ENCODE measurements around the gene CACNG6. TPM values are rescaled to one million over a fixed set of nuclear protein-coding genes. Genes with fewer than 3 reads are reported as not detected.

Gene CACNG6
- total RNA-seq, 6 experiments from 2014 or later, result not detected

- no peak for DNase-seq
- Histone ChIP-seq H3K27me3 (peaks cover 0 to 5% of the 10 kb centered on the region in 2 donors), H3K9me3 (no peaks in the 10 kb centered on the region), H3K27ac (no peak overlapping the region), H3K36me3 (no peaks in the 10 kb centered on the region), H3K4me1 (no peaks in the 10 kb centered on the region), H3K4me3 (no peak overlapping the region)
- WGBS (ENCODE audit: insufficient coverage, low coverage, low lambda C conversion rate, missing lambda C conversion rate), result 55% methylated on average over 6 of the region's 6 CpGs
- no peak for ATAC-seq
- intact Hi-C loops (cut with DNase I), result no loop called here
- TF ChIP-seq, protein P1, sequence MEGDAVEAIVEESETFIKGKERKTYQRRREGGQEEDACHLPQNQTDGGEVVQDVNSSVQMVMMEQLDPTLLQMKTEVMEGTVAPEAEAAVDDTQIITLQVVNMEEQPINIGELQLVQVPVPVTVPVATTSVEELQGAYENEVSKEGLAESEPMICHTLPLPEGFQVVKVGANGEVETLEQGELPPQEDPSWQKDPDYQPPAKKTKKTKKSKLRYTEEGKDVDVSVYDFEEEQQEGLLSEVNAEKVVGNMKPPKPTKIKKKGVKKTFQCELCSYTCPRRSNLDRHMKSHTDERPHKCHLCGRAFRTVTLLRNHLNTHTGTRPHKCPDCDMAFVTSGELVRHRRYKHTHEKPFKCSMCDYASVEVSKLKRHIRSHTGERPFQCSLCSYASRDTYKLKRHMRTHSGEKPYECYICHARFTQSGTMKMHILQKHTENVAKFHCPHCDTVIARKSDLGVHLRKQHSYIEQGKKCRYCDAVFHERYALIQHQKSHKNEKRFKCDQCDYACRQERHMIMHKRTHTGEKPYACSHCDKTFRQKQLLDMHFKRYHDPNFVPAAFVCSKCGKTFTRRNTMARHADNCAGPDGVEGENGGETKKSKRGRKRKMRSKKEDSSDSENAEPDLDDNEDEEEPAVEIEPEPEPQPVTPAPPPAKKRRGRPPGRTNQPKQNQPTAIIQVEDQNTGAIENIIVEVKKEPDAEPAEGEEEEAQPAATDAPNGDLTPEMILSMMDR (IDR thresholded peaks at IDR 0.05), result no peak
- TF ChIP-seq POLR2A (IDR thresholded peaks at IDR 0.05), result no peak
Observed at GRCh38 chr19:53985863-53986262, 5.6 kb upstream of the CACNG6 start.

DNA sequence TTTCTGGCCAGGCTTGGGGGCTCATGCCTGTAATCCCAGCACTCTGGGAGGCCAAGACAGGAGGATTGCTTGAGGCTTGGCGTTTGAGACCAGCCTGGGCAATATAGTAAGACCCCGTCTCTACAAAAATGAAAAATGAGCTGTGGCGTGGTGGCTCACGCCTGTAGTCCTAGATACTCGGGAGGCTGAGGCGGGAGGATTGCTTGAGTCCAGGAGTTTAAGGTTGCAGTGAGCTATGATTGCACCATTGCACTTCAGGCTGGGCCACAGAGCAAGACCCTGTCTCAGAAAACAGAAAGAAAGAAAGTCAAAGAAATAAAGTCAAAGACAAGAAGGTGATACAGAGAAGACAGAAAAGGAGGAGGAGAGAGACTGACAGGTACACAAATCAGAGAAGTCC, 2.5 kb upstream of the CACNG6 start:
- no peak for ATAC-seq
- Histone ChIP-seq H3K9me3 (no peaks in the 10 kb centered on the region), H3K4me3 (no peak overlapping the region), H3K27me3 (peaks cover 0 to 15% of the 10 kb centered on the region in 2 donors), H3K4me1 (no peaks in the 10 kb centered on the region), H3K27ac (no peak overlapping the region), H3K36me3 (no peaks in the 10 kb centered on the region)
- intact Hi-C loops (cut with DNase I), result no loop called here
- no peak for DNase-seq
- WGBS (ENCODE audit: insufficient coverage, low coverage, low lambda C conversion rate, missing lambda C conversion rate), result 69% methylated on average over 6 of the region's 6 CpGs
- TF ChIP-seq POLR2A (IDR thresholded peaks at IDR 0.05), result no peak
- TF ChIP-seq, protein P1 (IDR thresholded peaks at IDR 0.05), result no peak

GRCh38 chr19:53989600-53990533, 1.6 kb upstream of the CACNG6 start:
- intact Hi-C loops (cut with DNase I), result no loop called here
- WGBS (ENCODE audit: insufficient coverage, low coverage, low lambda C conversion rate, missing lambda C conversion rate), result 48% methylated on average over 7 of the region's 22 CpGs
- no peak for DNase-seq
- H3K4me3 ChIP-seq, result no peak overlapping the region
- H3K27me3 ChIP-seq, result peaks cover 0 to 15% of the 10 kb centered on the region in 2 donors
- no peak overlapping the region for H3K27ac ChIP-seq
- no peak for TF ChIP-seq POLR2A (IDR thresholded peaks at IDR 0.05)
- TF ChIP-seq, protein P1 (IDR thresholded peaks at IDR 0.05), result no peak
- ATAC-seq, result peak in 1 of 4 donors; percentile 18
- H3K36me3 ChIP-seq, result no peaks in the 10 kb centered on the region
- H3K9me3 ChIP-seq, result no peaks in the 10 kb centered on the region
- no peaks in the 10 kb centered on the region for H3K4me1 ChIP-seq

DNA sequence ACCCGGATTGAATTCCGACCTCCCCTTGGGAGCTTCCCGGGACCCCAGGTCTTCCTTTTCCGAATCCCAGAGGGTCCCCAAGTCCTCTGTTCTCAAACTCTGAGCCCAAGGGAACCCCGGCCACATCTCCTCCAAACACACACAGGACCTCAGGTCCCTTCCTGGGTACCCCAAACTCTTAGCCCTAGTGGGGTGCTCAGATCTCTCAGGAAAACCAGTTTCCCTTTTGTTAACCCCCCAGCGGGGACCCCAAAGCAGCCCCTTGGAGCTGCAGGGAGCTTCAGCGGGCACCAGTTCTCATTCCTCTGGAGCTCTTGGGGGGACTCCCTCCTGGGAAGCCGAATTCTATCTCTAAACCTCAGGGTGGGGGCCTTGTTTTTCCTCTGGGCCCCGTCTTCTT, 774 bp downstream of the CACNG6 start:
- WGBS (ENCODE audit: insufficient coverage, low coverage, low lambda C conversion rate, missing lambda C conversion rate), result 54% methylated on average over 5 of the region's 9 CpGs
- H3K27me3 ChIP-seq, result peaks cover 0 to 15% of the 10 kb centered on the region in 2 donors
- ATAC-seq, result no peak

More for the DNA sequence above, 774 bp downstream of the CACNG6 start:
- H3K36me3 ChIP-seq, result no peaks in the 10 kb centered on the region
- DNase-seq, result no peak
- no peak for TF ChIP-seq POLR2A (IDR thresholded peaks at IDR 0.05)
- TF ChIP-seq, protein P1 (IDR thresholded peaks at IDR 0.05), result no peak
- H3K9me3 ChIP-seq, result no peaks in the 10 kb centered on the region
- no peak overlapping the region for H3K27ac ChIP-seq
- H3K4me1 ChIP-seq, result no peaks in the 10 kb centered on the region
- H3K4me3 ChIP-seq, result no peak overlapping the region
- intact Hi-C loops (cut with DNase I), result no loop called here
